ENCODE data around the gene SERPINA4.

GRCh38 chr14:94614802-94615201, 53.6 kb downstream of the SERPINA4 start:
- no peak for TF ChIP-seq POLR2AphosphoS5 (IDR thresholded peaks at IDR 0.05; ENCODE audit: low read depth, low read length)
- TF ChIP-seq TAF1 (IDR thresholded peaks at IDR 0.05; ENCODE audit: borderline replicate concordance, insufficient read depth, low read length), result no peak
- no peak for TF ChIP-seq SIN3A (IDR thresholded peaks at IDR 0.05; ENCODE audit: borderline replicate concordance, insufficient read depth, low read length)
- TF ChIP-seq REST (IDR thresholded peaks at IDR 0.05; ENCODE audit: insufficient read depth in 1 of 2, low read depth in 2 of 2, low read length in 2 of 2), result no peak
- TF ChIP-seq FOXP2 (optimal IDR thresholded peaks at IDR 0.05; ENCODE audit: borderline replicate concordance, extremely low read depth, extremely low read length, insufficient read depth), result no peak

Data from PFSK-1 (cell line).